Measurements from ENCODE around the gene NAALADL1.

- TF ChIP-seq CTCF (IDR thresholded peaks at IDR 0.05) (no peak), REST (IDR thresholded peaks at IDR 0.05; ENCODE audit: insufficient read depth in 1 of 2, low read depth in 2 of 2, low read length in 1 of 2) (no peak), POLR2AphosphoS5 (IDR thresholded peaks at IDR 0.05; ENCODE audit: low read depth, low read length) (no peak), SIN3A (IDR thresholded peaks at IDR 0.05; ENCODE audit: borderline replicate concordance, insufficient read depth, low read depth, low read length) (no peak)
Measured at GRCh38 chr11:65057526-65057925, 827 bp downstream of the NAALADL1 start.
